Dermis microvascular lymphatic vessel endothelial cell (primary cell): ENCODE data around the gene GNMT. TPM values are rescaled to one million over a fixed set of nuclear protein-coding genes. Genes with fewer than 3 reads are reported as not detected.
A peak's percentile ranks its signal among the peaks of the same experiment; 100 is the strongest.

ENCODE experiments used
- DNase-seq, 2 donors: peaks; one replicate each; pipeline versions ENCODE4 v3.0.0 to v3.0.0-alpha.2; 2010; ENCODE audit warnings: low read depth in 2 of 2
- total RNA-seq: library from RNA; depleted of rRNA; stranded (reverse); fragments of >200 nt; gene quantifications from 2 replicates; pipeline ENCODE4 v1.2.1, GENCODE V29; 2014

The GNMT gene
- under 0.01 and 0.13 TPM in 2 replicates for total RNA-seq

- peak in 1 of 2 donors; percentile 67 for DNase-seq
Observed at GRCh38 chr6:42960243-42961019, at the start of gene GNMT. Gene GNMT (plus strand): TSS chr6:42960754. CDS start chr6:42960768, 14 bp downstream.

DNA sequence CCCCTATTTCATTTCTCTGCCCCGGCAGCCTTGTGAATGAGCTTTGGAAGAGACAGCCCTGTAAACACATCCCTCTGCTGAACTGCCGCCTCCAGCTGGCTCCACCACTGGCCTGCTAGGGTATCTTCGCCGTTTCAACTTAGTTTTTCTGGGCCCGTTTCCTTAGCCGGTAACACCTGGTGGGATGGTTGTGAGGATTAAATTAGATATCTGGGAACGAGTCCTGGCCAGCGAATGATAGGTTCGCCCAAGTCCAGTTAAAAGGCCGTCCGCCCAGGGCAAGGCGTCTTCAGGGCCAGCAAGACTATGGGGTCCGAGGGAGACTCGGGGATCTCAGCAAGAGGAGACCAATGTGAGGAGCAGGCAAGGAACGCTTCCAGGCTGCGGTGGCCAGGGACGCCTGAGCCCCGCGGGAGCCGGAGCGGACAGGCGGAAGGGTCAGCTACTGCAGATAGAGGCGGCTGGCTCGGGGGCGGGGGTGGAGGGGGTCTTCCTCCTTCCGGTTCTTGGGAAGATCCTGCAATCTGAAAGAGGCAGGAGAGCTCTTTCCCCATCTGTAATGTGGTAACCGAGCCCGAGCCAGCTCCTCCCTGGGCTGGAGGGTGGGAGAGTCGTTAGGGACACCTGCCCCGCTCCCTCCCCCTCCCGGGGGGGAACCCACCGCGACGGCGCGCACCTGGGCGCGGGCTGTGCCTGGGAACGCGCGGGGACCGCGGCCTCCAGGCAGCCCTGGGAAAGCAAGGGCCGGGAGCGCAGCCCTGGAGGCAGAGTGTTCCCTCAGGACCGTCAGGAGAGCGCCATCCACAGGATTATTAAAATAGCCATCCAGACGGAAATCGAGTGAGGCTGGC is 49.2 kb upstream of the GNMT start:
- DNase-seq = no peak

DNA sequence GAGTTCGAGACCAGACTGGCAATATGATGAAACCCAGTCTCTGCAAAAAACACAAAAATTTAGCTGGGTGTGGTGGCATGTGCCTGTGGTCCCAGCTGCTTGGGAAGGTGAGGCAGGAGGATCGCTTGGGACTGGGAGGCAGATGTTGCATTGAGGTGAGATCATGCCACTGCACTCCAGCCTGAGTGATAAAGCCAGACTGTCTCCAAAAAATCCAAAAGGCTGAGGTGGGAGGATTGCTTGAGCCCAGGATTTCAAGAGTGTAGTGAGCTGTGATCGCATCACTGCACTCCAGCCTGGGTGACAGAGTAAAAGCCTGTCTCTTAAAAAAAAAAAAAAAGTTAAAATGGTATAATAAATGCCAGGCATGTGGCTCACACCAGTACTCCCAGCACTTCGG is 46.0 kb upstream of the GNMT start:
- no peak for DNase-seq

DNA sequence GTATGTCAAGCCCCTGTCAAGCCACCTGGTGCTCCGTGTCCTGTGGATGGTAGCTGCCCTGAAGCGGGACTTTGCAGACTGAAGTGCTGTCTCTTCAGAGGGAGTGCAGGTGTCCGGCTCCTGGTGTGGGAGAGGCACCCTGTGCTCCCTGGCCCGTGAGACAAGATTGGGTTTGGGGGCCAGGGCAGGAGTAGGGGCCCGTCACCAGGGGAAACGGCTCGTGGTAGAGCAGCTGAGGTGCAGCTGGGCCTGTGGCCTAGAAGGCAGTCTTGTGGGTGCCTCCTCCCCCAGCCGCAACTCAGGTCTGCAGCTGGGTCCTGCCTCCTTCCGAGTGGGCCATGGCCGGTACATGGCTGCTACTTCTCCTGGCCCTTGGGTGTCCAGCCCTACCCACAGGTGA is 44.8 kb upstream of the GNMT start, which contains the start of gene PTCRA:
Gene PTCRA, plus strand, starts transcription at position 322 of the 400 bp plus-strand sequence. Its CDS starts 17 bp downstream, at position 339.
- DNase-seq = no peak

GRCh38 chr6:42916288-42916687 is 44.3 kb upstream of the GNMT start:
- DNase-seq = no peak

- no peak for DNase-seq
Observed at GRCh38 chr6:42921801-42922200, 38.8 kb upstream of the GNMT start.

DNA sequence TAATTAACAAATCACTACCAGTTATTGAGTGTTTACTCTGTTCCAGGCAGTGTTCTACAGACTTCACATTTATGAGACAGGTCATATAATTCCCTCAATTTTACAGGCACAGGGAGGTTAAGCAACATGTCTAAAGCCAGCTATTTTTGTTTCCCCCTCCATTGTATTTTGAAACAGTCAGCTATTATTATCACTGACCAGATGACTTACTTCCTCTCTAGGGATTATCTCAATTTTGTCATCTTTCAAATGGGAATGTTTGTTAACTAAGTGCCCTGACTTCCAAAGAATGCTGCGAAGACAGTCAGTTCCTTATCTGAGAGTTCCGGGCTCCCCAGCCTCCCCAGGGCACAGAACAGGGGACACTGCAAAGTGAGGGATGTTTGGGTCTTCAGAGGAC is 36.9 kb upstream of the GNMT start:
- peak in 1 of 2 donors; percentile 26 for DNase-seq

- no peak for DNase-seq
Observed at GRCh38 chr6:42925248-42925857, 35.2 kb upstream of the GNMT start.

GRCh38 chr6:42928986-42929820 is 31.4 kb upstream of the GNMT start, which contains the start of gene CNPY3:
Gene CNPY3 (plus strand): TSS chr6:42929480. CDS start chr6:42929571, 91 bp downstream.
- DNase-seq = peak; percentile 88 to 98

DNA sequence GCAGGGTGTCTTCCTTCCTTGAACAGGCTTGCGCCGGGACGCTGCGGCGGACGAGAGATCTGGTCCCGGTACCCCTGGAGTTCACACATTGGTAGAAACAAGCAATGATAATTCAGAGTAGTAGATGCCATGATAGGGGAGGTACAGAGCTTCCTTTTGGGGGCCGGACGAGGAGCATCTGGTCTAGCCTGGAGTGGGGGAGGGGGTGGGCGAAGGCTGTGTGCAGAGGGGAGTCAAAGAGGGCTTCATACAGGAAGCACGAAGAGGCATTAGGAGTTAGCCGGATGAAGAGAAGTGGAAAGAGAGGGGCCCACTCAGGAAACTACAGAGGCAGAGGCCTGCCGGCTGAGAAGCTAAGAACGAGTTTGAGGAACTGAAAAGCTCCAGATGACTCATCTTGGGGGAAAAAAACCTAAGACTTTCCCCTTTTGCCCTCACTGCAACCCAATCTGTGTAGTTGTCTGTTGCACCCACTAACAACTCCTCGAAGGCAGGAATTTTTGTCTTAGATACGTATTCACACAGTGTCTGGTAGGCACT is 30.7 kb upstream of the GNMT start:
- peak in 1 of 2 donors; percentile 55 for DNase-seq

GRCh38 chr6:42932412-42932811 is 28.1 kb upstream of the GNMT start:
- no peak for DNase-seq

DNA sequence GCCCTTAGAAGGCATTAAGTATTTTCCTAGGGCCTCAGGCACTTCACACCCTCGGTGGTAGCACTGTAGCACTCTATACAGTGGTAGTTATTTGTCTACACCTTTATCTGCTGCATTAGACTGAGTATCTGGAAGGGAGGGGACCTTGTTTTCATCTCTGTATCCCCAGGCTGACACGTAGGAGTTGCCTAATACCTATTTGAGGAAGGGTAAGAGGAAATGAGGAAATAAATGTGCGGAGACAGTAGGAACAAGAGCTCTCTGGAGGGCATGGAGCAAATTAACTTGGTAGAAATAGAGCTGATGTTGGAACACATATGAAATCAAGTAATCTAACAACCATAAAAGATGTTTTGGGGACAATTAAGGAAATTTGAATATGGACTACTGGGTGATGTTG is 27.3 kb upstream of the GNMT start:
- DNase-seq = no peak

GRCh38 chr6:42935322-42935721 is 25.2 kb upstream of the GNMT start:
- peak in 1 of 2 donors; percentile 25 for DNase-seq

DNA sequence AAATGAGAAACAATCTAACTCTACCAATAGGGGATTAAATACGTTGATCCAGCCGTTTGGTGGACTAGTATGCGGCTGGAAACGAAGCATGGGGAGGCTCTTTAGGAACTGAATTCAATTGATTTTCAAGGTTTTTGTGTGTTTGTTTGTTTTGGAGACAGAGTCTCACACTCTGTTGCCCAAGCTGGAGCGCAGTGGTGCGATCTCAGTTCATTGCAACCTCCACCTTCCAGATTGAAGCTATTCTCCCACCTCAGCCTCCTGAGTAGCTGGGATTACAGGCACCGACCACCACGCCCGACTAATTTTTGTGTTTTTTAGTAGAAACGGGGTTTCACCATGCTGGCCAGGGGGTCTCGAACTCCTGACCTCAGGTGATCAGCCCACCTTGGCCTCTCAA is 24.2 kb upstream of the GNMT start:
- DNase-seq = no peak

DNA sequence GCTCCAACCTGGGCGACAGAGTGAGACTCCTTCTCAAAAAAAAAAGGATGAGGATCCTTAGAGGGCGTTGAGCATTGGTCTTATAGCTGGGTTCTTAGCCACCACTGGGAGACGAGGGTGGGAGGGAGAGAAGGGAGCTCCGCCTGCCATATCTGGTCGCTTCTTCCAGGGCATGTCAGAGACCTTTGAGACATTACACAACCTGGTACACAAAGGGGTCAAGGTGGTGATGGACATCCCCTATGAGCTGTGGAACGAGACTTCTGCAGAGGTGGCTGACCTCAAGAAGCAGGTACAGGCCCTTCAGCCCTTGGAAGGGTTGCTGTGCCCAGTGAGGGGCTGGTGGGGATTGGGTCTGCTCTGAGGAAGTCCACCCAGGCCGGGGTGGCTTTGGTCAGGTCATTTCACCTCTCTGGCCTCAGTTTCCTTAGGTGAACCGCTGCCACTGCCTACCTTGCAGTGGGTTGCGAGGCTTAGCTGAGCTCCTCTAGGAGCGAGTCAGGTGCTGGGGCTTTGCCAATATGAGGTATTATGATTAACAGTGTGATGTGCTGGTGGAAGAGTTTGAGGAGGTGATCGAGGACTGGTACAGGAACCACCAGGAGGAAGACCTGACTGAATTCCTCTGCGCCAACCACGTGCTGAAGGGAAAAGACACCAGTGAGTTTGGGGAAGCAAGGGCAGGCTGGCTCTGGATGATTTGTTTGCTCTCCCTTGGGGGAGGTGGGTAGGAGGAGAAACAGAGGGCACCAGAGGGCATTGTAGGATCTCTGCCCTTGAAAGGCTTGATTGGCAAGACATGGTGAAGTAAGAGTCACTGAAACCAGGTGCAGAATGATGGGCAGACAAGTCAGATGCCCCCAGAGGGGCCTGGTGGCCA is 22.8 kb upstream of the GNMT start:
- no peak for DNase-seq

GRCh38 chr6:42938428-42938796 is 22.1 kb upstream of the GNMT start:
- no peak for DNase-seq

GRCh38 chr6:42938987-42939809 is 21.4 kb upstream of the GNMT start:
- DNase-seq = no peak

GRCh38 chr6:42939810-42940167 is 20.8 kb upstream of the GNMT start:
- DNase-seq = no peak

DNA sequence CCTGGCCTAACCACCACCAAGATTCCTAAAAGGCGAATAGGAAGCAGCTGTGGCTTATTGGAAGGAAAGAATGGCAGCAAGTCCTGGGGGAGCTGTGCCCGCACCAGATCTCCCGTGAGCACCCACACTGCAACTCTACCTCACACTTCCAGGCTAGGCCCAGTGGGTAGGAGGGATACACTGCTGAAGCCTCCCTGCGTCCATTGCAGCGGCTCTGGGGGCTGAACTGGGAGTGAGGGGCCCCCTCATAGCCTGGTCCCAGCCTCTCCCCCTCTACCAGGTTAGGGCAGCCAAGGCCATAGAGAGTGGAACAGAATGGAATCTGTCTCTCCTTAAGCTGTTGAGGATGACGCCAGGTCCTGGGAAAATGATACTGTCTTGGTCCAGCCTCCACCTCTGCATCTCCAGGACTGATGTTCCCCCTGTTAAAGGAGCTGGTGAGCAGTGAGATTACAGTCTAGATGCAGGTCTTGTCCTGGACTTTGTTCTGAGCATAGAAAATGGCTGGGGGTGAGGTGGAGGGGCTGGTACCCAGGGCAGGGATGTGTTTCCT is 20.0 kb upstream of the GNMT start:
- DNase-seq = no peak
